ENCODE data around the gene NXPE4.

NXPE4 gene

GRCh38 chr11:114556135-114556534 is 39.5 kb downstream of the NXPE4 start:
- DNase-seq, result no peak

- DNase-seq, result no peak
Observed at GRCh38 chr11:114553642-114554041, 41.9 kb downstream of the NXPE4 start.

GRCh38 chr11:114551060-114551459 is 44.5 kb downstream of the NXPE4 start:
- no peak for DNase-seq

DNA sequence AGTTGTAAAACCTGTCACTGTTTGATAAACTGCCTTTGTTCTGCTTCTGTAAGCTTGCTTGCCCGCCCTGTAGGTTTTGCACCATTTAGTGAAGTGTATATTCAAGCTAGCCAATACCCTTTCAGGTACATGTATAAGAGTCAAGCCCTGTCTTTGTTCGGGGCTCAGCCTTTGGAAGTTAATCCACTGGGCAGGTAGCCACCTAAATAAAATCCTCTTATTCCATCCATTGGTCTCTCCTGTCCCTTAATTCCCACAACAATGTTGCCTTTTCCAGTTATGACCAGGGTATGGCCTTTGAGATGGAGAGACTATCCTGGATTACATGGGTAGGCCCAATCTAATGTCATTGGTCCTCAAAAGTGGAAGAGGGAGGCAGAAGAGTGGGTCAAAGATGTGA is 69.9 kb downstream of the NXPE4 start:
- no peak for DNase-seq

DNA sequence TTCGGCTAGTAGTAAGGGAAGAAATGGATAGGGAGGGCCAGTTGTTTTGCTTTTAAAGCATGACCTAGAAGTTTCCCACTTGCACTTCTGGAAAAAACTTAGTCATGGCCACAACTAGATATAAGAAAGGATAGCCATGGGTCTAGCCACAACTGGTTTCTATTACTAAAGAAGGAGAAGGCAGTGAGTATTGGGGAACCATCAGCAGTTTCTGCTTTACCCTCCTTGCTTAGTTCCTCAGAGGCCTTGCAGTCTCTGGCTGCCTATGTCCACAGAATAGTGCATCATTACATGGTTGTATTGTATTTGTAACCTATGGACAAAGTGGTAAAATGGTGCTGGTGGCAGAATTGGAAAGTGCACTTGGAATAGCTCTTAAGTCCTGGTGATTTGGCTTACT is 71.5 kb downstream of the NXPE4 start:
- DNase-seq, result no peak

GRCh38 chr11:114522818-114523217 is 72.8 kb downstream of the NXPE4 start:
- DNase-seq, result no peak

All from NCI-H1694 (cell line).